ENCODE measurements around the gene VAMP4.
A peak's percentile ranks its signal among the peaks of the same experiment; 100 is the strongest.
"Not testable (repeated sequence)": the region's sequence is repeated elsewhere in the genome, so short reads cannot be mapped to it uniquely, and the experiment has no call there.

VAMP4 gene

DNA sequence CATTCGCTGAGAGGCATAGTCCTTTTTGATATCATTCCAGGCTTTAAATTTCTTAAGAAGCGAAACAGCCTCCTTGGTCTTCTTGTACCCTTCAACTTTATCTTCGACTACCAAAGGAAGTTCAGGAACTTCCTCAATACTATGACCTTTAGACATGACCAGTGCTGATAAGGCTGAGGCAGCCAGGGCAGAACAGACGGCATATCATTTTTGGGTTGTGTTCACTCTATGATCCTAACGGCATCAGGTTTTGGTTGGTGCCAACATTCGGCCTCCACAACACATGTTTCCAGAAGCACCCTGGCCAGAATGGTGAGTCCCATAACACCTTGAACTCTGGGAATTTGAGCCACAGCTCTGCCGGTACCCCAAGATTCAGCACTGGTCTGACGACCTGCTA lies 58.0 kb downstream of the VAMP4 start:
- no peak for DNase-seq

DNA sequence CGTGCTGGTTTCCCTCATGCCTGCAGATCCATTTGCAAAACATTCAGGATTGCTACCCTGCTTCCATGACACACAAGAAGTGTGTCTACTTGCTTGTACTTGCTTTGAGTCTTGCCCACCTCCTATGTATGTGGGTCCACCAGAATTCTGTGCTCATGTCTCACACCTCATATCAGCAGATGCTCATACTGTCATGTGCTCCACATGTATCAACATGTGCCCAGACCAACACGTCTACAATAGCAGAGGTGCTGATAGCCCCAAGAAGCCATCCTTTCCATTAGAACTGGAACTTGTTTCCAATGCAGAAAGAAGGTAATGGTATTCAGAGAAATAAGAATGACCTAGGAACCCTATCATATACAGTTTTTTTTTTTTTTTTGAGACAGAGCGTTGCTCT lies 61.5 kb downstream of the VAMP4 start:
- DNase-seq, result no peak

DNA sequence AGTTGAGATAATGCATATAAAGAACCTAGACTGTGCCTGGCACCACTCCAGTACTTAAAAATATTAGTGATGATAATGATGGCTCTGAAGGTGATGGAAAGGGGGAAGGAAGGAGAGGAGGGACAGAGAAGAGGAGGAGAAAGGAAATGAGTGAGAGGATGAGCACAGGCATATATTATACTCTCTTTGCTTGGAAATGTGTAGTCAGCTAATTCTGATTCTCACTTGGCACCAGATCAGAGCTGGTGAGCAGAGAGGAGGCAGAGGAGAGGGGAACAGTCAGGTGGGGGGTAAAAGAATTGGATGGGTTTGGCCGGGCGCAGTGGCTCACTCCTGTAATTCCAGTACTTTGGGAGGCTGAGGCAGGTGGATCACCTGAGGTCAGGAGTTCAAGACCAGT lies 65.0 kb downstream of the VAMP4 start:
- DNase-seq, result no peak

DNA sequence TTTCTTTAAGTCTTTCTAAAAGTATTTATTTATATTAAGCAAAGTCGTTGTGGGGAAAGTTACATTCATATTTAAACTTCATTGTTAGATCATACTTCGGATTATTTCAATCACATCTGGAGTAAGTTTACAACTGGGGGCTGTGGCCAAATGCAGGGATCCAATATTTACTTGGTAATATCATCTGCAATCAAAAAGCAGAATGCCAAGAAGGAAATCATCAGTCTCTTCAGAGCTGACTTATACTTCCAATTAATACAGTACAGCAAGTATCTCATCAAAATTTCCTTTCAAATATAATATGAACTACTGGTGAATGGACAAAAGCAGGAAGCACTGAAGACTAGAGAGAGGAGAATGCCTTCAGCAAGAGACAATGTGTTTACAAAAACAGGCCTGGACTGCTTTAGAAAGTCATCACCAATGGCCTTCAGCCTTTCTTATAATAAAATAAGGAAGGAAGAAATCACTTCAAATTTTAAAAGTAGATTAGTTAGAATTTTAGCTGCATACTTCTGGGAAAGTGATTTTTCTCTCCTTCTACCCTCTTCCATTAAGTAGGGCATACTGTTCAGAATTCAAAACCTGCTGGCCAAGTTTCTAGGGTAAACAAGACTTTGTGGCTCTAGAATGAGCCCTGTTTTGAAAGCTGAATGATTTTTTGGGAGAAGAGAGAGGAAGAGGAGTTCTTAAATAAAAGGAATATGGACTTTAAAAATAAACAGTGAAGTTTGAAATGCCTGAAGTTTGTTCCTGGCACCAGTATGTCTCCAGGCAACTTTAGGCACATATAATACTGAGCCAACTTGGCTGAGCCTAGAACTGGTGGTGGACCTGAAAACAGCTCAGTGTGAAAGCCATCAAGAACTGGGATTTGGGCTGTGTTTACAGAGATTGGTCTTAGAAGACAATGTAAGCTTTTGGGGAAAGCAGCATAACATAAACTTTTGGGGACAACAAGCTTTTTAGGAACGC lies 67.1 kb downstream of the VAMP4 start:
- no peak for DNase-seq

DNA sequence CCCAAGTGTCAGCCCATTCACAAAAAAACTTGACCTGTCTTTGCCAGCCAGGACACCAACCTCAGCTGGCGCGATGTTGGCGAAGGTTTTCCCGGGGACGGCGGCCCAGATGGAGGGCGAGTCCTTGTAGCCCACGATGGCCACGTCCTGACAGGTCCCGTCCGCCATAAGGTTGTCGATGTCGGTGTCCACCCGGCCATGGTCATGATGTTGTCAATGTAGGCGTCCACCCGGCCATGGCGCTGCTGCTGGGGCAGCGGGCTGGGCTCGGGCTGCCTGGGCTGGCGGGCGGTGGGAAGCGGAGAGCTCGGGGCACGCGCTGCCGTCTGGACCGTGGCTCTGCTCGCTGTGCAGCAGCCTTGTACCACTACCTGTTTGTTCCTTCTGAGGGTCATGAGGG lies 71.1 kb downstream of the VAMP4 start:
- no peak for DNase-seq

DNA sequence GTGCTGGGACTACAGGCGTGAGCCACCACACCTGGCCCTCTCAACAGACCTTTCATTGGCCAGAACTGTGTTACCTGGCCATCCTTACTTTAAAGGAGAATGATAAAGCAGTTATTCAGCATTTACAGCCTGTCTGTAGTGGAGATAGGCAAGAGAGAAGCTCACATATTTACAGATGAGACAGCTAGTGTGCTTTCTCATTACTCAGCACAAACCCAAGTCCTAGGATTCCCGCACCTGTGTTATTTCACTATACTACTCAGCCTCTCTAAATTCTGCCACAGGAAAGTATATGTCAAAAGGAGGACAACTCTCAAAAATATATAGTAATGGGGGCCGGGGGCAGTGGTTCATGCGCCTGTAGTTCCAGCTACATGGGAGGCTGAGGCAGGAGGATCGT lies 73.5 kb downstream of the VAMP4 start:
- DNase-seq, result no peak

DNA sequence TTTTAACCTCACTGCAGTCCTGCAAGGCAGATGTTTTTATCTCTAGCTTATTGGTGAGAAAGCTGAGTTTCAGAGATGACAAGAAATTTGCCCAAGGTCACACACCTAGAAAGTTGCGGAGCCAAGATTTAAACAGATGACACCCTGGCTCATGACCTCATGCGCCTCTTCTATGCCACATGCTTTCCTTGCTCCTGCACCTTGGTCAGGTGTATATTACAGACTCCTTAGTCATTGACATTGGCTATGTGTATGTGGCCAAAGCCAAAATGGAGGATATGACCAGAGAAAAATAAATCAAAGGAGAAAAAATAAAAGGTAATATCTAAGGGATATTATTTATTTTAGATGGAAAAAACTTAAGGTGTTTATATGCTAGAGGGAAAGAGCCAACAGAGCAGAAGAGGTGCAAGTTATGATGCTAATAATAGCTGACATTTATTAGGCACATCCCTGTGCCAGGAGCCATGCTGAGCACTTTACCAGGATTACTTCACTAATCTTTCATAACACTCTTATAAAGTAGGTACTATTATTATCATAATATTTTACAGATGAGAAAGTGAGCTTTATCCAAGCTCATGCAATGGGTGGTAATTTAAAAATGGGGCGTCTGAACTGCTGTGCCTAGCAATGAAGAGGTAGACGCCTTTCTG lies 75.6 kb downstream of the VAMP4 start:
- DNase-seq, result no peak

DNA sequence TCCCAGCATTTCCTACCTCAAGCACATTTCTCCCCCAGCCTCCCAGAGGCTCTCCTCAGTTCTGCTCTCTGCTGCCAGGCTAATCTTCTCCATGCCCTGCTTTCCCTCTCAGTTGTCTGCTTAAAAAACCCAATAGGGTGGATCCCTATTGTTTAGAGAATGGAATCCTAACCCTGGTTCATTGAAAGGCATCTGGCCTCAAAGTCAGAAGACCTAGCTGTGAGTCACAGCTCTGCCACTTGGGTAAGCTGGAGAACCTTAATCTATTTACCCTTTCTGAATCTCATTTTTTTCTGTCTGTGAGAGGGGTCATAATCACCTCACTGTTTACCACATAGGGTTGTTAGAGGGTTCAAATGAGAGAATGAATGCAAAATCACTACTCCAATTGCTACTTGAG lies 76.9 kb downstream of the VAMP4 start:
- no peak for DNase-seq

DNA sequence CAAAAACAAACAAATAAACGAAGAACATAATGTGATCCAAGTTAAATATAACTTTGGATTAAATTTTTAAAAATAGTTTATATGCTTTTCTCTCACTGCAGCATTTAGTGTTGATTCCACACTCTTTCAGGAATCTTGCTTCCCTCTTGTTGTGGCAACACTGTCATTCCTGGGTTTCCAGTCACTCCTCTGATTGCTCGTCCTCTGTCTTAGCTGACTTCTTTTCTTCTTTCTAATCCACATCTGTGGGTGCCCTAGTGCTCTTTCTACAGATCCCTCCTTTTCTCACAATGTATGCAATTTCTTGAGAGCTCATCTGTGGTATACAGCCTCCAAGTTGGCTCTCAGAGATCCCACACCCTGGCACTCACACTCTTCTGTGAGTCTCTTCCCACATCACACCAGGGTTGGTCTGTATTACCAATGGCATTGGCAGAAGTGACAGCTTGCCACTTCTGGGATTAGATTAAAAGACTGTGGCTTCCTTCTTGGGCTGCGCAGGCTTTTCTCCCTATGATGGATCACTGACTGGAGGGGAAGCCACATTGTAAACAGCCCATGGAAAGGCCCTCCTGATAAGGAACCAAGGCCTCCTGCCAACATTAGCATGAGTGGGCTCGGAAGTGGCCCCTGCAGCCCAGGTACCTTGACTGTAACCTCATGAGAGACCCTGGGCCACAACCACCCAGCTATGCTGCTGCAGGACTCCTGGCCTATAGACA lies 77.8 kb downstream of the VAMP4 start:
- no peak for DNase-seq

DNA sequence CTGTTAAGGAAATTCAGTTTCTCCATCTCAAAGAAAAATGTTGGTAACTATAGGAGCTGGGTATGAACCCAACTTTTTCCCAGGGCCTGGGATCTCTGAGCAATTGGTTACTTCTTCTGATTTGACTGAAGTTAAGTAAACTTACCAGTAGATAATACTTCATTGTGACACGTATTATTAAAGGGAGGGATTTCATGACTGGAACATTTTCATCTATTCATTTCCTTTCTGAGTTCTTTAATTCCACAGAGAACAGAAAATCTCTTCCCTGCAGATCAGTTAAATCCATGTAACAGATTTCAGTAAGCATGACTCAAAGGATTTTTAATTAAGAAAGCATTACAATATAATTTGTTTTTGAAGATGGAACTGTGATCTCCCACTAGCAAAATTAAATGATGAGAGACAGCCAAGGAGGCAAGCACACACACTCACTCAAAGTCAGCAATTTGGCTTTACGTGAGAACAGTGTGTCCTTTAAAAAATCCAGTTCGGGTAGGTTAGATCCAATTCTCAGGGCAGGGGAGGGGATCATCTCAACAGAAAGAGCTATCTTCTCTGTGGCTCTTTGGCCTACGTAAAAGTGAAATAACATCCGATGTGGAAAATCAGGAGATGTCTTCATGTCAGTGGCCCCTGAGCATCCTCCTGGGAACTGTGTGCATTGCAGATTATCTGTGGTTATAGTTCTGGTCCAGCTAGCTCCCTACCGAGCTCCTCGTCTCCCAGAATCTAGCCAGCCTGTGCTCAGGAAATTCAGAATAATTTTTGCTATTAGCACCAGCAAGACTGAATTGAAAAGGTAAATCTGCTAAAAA lies 78.6 kb downstream of the VAMP4 start:
- no peak for DNase-seq

DNA sequence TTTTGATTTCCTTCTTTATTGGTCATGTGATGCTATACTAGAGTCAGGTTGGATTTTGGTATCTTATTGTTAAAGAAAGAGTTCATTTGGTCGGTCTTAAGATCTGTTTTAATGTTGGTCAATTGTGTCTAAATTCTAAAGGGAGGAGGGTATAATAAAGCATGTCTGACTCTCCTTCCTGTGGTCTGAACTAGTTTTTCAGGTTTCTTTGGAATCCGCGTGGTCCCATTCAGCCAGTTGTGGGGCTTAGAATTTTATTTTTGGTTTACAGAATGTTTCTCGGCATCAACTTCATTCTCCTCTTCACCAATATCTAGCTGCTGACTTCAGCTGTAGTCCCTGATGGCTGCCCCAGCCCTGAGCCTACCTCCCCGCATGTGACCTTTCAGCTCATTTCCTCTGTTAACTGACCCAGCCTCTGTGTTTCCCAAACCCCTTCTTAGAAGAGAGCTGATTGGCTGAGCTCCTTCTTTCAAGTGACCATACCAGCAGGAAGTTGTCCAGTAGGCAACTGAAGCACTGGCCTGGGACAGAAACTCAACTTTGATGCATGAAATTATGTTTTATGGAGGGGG lies 80.7 kb downstream of the VAMP4 start:
- DNase-seq, result no peak

DNA sequence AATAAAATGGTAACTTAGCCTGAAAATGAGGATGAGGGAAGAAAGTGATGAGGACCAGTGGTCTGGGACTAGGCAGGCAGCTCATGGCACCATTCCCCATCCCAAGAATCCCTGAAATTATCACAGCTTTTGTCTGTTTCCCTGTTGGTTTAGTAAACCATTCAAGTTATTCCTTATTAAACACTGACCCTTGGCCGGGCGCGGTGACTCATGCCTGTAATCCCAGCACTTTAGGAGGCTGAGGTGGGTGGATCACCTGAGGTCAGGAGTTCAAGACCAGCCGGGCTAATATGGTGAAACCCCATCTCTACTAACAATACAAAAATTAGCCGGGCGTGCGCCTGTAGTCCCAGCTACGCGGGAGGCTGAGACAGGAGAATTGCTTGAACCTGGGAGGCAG lies 85.7 kb downstream of the VAMP4 start:
- not testable (repeated sequence) for DNase-seq

DNA sequence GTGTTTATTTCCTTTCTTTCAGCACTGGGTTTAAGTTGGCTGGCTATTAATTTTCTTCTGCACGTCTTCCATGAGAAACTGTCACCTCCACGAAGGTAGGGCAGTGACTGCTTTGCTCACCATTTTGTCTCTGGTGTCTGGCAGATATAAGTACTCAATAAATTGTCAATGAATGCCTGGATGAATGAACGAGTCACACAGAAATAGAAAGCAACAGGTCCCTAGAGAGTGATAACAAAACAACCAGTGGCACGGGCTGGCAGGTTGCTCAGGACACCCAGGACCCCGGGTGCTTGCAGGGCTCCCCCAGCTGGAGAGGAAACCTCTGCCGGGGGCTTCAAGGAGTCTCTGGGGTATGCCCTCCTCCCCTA lies 86.1 kb downstream of the VAMP4 start:
- DNase-seq, result no peak

DNA sequence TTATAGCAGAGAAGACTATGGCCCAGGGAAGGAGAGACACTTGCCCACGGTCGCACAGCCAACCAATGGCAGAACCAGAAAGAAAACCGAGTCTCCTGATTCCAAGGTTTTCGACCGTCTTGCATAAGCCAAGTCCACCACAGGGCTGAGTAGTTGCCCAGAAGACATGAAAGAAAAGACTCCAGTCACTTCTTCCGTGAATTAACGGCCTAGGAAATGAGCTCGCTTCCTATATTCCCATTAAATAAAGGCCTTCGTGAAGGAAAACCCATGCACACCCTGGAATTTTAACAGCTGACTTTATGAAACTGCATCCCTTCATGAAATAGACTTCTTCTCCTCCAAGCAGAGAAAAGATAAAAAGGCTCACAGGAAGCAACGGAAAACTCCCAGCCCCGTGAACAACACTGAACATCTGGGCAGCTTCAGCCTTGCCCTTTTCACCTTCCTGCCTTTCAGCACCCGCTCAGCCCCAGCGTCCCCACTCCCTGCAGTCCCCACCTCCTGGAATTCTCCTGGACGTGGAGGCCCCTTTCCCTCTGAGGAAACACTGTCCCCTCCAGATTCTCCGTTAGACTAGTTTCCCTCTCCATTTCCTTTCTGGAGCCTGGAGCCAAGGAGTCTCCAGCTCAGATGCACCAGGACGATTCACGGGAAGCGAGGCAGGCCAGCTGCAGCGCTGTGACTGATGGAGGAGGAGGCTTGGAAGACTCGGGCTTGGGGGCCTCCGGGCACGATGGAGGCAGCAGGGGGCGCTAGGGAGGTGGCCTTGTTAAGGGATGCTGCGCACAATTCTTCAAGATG lies 86.7 kb downstream of the VAMP4 start:
- peak; percentile 73 for DNase-seq

DNA sequence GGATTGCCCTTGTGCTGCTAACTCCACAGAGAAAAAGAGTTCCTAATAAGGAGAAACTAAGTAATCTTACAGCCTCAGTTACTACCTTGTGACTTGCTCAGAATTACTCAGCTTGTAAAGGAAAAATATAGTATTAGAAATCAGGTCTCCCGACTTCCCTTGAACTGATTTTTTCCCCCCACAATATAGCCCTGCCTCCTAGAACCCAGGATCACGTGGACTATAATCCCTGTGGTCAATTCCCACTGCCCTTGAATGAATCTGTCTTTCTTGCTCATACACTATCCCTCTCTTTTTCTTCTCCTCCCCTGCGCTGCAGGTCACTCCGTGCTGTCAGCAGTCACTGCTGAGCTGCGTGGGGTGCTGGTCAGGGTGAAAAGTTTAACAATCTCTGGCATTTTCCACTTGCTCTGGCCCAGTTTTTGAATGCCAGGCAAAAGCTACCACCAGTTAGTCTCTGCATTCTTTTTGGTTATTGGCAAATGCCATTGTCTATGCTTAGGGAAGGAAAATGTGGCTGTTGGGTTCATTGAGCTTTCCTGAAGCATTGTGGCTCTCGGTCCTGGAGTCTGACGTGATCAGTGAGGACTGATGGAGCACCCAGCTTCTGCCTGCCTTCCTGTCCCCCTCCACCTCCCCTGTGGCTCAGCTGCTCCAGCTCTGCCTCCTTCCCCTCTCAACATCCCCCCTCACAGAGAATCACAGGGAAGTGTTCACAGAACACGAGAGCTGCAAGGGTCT lies 87.5 kb downstream of the VAMP4 start:
- DNase-seq, result no peak

DNA sequence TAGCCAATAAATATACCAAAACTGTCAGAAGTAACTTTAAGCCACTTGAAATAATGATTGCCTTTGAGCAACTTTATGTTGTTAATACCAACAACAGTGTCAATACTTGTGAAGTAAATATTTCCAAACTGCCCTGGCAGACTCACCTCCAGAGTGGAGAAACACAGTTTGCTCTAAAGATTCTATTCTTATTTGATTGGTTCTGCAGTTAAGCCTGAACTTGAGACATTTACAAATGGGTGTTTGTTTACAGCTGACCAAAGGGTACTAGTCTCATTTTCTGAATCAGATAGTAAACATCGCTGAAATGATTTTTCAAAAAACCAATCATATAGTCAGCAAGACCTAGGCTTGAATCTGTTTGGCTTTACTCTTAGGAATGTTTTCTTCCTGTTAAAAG lies 88.1 kb downstream of the VAMP4 start:
- DNase-seq, result no peak

DNA sequence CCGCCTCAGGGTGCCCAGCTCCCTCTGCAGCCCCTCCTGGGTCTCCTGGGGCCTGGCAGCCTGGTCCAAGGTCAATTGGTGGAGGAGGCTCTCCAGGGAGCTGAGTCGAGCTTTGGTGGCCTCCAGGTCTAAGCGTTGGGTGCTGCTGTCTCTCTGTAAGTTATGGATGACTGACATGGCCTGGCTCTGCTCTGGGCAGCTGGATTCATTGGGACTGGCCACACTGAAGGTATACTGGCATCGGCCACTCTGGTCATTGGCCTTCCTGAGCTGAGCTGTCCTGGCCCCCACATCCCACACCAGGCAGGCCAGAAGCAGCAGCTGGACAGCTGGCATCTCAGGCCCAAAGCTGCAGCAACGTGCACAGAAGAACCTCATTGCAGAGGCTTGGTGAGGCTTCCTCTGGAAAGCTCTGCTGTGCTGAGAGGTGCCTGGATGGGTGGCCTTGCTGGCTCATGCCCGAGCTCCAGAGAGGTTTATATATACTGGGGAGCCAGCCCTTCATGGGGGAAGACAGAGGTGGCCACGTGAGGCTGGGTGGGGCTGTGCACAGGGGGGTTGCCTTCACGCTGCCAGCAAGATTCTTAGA lies 89.5 kb downstream of the VAMP4 start, which contains the start of gene MYOC:
TSS of gene MYOC (minus strand) at position 455 of the 589 bp plus-strand sequence. CDS start at position 378, 77 bp downstream.
- no peak for DNase-seq

Measured in activated CD4-positive, alpha-beta T cell treated with anti-CD3 and anti-CD28 coated beads, Interleukin-2, amount 50 U/mL, for 16 hours (primary cell).